GM12875 (cell line): ENCODE results near the gene ELK3.

Source experiments
- H3K4me3 ChIP-seq: one replicate; pipeline ENCODE4 v1.5.1; 2011; ENCODE audit warnings: low read depth, low read length, control low read depth
- CTCF ChIP-seq: IDR thresholded peaks from 2 replicates; pipeline ENCODE4 v1.5.1; 2011; ENCODE audit warnings: low read depth, mild to moderate bottlenecking, control low read depth, inconsistent platforms, low read length, moderate library complexity, borderline replicate concordance; ENCODE audit not compliant: insufficient read depth

The ELK3 gene

GRCh38 chr12:96263449-96263902, 69.3 kb downstream of the ELK3 start:
- no peak for TF ChIP-seq CTCF
- H3K4me3 ChIP-seq, result no peak overlapping the region

GRCh38 chr12:96265400-96265799, 71.2 kb downstream of the ELK3 start:
- H3K4me3 ChIP-seq, result no peak overlapping the region
- no peak for TF ChIP-seq CTCF

- TF ChIP-seq CTCF, result no peak
- no peak overlapping the region for H3K4me3 ChIP-seq
Measured at GRCh38 chr12:96265836-96266235, 71.7 kb downstream of the ELK3 start.

GRCh38 chr12:96266238-96266637, 72.1 kb downstream of the ELK3 start:
- H3K4me3 ChIP-seq, result no peak overlapping the region
- TF ChIP-seq CTCF, result no peak

GRCh38 chr12:96271469-96272199, 77.5 kb downstream of the ELK3 start:
- TF ChIP-seq CTCF, result no peak
- H3K4me3 ChIP-seq, result no peak overlapping the region

GRCh38 chr12:96274331-96274730, 80.2 kb downstream of the ELK3 start:
- TF ChIP-seq CTCF, result no peak
- H3K4me3 ChIP-seq, result no peak overlapping the region

GRCh38 chr12:96285158-96285557, 91.0 kb downstream of the ELK3 start:
- TF ChIP-seq CTCF, result no peak
- H3K4me3 ChIP-seq, result no peak overlapping the region
